GM19240 (cell line): ENCODE results near the gene EXOC3.
"Not testable (repeated sequence)": the region's sequence is repeated elsewhere in the genome, so short reads cannot be mapped to it uniquely, and the experiment has no call there.

Source experiments
- DNase-seq: peaks from one replicate; pipeline ENCODE4 v3.0.0; 2011; ENCODE audit warnings: low spot score; ENCODE audit not compliant: insufficient read length

Gene EXOC3

DNA sequence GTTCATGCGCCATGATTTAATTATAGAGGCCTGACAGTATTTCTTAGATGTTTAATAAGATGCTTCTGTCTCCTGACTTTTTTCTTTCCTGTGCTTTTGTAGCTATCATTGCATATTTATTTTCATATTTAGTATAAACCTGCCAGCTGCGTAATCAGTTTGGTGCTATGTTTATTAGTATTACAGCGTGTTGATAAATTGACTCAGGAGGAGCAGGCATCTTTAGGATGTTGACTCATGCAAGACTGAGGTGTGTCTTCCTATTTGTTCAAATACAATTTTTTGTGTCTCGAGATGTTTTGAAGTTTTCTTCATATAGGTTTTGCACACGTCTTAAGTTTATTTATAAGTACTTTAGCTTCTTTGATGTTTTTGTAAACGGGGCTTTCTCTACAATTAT, 35.9 kb upstream of the EXOC3 start:
- DNase-seq = no peak

DNA sequence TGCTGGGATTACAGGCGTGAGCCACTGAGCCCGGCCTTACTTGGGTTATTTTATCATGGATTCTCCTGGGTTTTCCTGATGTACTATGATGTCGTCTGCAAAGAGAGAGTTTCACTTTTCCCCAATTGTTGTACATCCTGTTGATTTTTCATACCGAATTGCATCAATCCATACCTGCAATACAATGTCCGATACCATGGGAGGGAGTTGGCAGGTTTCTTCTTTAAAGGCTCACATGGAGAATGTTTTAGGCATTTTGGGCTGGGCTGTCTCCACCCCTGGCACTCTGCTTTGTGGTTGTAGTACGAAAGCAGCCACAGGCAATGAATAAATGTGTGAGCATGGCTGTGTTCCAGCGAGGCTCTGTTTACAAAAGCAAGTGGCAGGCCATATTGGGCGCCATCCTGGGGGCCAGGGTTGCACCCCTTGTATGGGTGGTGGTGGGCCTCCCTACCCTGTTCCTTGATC, 35.1 kb upstream of the EXOC3 start:
- no peak for DNase-seq

GRCh38 chr5:410911-411517, 32.0 kb upstream of the EXOC3 start:
- no peak for DNase-seq

GRCh38 chr5:411728-412127, 31.2 kb upstream of the EXOC3 start:
- DNase-seq = no peak

DNA sequence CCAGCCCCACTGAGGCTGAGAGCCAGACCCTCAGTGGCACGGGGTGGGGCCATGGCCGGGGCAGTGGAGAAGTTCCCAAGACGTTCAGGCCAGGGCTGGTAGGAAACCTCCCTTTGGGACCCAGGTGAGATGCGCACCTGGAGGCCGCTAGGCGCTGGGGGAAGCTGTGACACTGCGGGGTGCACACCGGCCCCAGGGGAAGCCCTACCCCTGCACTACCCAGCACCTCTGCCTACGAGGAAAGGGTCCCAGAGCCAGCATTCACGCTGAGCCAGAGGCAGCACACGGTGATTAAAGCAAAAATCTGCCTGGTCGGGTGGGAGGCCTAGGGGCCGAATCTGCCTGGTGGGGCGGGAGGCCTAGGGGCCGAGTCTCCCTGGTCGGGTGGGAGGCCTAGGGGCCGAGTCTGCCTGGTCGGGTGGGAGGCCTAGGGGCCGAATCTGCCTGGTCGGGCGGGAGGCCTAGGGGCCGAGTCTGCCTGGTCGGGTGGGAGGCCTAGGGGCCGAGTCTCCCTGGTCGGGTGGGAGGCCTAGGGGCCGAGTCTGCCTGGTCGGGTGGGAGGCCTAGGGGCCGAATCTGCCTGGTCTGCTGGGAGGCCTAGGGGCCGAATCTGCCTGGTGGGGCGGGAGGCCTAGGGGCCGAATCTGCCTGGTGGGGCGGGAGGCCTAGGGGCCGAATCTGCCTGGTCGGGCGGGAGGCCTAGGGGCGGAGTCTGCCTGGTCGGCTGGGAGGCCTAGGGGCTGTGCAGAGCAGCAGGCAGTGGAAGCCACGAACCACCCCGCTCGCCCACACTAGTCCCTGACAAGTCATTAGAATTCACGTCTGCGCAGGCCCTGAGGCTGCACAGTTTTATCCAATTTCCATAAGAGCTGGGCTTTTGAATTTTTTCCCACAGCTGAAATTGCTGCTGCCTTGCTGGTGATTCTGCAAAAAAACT, 27.7 kb upstream of the EXOC3 start:
- DNase-seq = not testable (repeated sequence)

DNA sequence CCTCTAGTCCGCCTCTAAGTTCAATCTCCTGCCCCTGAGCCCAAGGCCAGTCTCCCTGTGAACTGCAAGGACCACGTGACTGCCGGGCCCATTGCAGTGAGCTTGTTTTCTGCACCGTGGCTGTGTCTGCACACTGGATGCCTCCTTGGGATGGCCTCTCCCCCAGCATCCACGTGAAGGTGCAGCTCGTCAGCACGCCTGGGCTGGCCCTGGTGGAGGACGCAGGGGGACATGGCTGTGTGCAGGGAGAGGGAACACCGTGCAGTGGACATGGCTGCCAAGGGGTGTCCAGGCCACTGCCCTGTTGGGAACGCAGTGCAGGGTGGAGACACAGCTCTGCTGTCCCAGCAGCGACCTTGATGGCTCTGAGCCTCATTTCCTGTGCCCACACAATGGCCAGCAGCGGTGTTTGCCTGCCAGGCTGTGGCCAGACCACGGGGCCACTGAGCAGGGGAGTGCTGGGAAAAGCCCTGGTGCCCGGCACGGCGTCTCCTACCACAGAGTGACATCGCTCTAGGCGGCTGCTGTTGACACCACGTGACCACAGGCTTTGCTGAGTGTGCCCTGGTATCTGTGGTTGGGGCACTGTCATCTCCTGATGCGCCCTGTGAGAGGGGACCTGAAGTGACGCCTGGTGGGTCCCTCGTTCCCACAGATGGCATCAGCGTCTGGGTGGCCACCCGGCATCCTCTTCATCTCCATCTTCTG, 26.9 kb upstream of the EXOC3 start:
- no peak for DNase-seq

DNA sequence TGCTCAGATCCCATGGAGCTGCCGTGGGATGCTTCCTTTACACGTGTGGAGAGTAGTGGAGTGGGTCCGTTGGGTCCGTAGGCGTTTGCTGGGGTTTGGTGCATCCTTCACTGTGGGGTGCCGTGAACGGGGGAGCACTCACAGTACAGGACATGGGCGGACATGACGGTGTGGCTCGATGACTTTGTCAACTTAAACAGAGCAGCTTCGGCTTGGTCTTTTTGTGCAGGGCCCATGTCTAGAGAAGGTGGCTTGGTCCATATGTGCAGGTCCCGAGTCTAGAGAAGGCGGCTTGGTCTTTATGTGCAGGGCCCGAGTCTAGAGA, 26.4 kb upstream of the EXOC3 start:
- DNase-seq = no peak

GRCh38 chr5:417301-418161, 25.4 kb upstream of the EXOC3 start:
- no peak for DNase-seq

- DNase-seq = no peak
Observed at GRCh38 chr5:418162-419121, 24.5 kb upstream of the EXOC3 start.

- DNase-seq = no peak
Observed at GRCh38 chr5:419970-420369, 23.0 kb upstream of the EXOC3 start.

- DNase-seq = no peak
Observed at GRCh38 chr5:420632-421286, 22.2 kb upstream of the EXOC3 start.

- DNase-seq = no peak
Observed at GRCh38 chr5:421287-421880, 21.6 kb upstream of the EXOC3 start.

DNA sequence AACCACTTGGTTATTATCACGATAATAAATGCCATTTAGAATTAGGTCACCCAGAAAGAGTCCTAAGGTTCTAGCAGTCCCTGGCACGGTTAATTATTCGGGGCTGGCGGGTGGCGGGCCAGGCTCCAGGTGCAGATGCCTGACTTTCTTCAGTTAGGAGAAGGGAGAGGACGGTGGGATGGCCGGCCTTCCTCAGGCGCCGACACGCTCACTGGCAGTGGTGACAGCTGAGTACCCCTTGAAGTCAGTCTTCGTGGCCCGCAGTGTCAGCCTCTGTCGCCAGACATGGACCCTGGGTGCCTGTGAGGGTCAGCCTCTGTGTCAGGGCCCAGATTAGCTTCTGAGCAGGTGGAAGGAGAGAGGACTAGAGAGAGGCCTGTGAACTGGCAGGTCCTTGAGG, 21.1 kb upstream of the EXOC3 start:
- DNase-seq = no peak

DNA sequence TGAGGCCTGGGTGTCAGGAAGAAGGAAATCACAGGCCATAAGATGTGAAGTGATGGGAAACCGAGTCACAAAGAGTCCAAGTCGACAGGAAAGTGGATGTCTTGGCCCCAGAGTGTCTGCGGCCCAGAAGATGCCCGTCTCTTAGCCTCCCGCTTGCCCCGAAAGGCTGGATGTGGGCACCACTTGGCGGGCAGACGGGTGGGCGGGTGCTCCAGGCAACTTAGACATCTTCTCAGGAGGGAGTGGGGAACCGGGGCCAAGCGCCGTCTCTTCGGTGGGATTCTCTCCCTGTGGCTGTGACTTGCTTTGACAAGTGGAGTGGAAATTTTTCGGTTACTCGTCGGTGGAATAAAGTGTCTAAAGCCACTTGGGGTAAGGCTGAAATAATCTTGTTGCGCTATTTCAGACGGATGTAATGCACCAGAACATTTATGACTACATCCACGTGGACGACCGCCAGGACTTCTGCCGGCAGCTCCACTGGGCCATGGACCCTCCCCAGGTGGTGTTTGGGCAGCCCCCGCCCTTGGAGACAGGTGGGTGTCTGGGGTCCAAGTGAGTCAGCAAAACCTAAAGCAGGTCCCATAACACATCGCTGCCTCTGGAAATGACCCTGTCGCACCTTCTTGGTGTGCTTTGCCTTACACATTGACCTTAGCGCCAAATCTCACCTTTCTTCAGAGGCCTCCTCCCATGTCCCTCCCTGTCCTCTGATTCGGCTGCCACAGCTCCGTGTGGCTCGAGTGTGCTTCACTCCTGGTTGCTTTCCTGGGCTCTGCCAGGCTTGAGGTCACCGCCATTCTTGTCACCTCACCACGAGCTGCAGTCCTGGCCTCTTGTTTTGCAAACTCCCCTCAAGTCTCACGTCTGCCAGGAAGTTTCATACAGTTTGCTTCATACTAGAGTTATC, 20.4 kb upstream of the EXOC3 start:
- DNase-seq = no peak

DNA sequence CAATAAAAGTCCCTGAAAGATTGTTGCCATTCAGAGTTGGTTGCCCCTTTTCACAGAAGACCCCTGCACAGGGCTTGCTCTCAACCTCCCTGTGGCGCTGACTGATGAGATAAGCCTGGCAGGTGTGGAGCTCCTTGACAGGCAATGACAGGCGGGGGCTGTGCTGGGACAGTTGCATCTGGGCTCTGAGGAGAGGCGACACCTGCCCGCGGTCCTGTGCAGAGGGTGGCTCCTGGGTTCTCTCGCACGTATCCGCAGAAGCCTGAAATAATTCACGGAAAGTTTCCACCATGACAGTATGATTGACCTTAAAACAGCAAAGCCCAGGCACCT, 19.8 kb upstream of the EXOC3 start:
- DNase-seq = no peak

DNA sequence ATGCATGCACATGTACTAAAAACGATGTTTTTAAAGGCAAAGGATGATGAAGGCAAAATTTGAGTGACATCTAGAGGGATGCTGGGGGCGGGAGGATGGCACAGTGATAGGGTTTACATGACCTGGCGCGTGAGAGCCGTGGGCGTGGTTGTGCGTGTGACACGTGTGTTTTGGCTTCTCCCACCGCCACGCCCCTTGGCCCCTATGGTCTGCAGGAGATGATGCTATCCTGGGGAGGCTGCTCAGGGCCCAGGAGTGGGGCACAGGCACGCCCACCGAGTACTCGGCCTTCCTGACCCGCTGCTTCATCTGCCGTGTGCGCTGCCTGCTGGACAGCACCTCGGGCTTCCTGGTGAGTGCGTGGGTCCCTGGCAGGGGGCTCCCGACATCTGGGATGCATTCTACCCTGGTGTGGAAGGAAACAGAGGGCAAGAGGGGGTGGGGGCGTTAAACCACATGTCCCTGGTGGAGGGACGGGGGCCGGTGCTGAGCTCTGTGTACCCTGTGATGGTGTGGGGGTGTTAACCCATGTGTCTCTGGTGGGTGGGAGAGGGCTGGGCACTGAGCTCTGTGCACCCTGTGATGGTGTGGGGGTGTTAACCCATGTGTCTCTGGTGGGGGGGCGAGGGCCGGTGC, 19.2 kb upstream of the EXOC3 start:
- no peak for DNase-seq

GRCh38 chr5:424301-425110, 18.5 kb upstream of the EXOC3 start:
- peak; percentile 86 for DNase-seq
